Stimulated activated CD4-positive, alpha-beta T cell treated with anti-CD3 and anti-CD28 coated beads, Interleukin-4, amount 100 ng/mL, for 24 hours (primary cell): ENCODE measurements around the gene C6orf52.
"Not testable (repeated sequence)": the region's sequence is repeated elsewhere in the genome, so short reads cannot be mapped to it uniquely, and the experiment has no call there.

ENCODE experiments used
- DNase-seq: peaks from one replicate; pipeline ENCODE4 v3.0.0-alpha.2; 2020

The C6orf52 gene

DNA sequence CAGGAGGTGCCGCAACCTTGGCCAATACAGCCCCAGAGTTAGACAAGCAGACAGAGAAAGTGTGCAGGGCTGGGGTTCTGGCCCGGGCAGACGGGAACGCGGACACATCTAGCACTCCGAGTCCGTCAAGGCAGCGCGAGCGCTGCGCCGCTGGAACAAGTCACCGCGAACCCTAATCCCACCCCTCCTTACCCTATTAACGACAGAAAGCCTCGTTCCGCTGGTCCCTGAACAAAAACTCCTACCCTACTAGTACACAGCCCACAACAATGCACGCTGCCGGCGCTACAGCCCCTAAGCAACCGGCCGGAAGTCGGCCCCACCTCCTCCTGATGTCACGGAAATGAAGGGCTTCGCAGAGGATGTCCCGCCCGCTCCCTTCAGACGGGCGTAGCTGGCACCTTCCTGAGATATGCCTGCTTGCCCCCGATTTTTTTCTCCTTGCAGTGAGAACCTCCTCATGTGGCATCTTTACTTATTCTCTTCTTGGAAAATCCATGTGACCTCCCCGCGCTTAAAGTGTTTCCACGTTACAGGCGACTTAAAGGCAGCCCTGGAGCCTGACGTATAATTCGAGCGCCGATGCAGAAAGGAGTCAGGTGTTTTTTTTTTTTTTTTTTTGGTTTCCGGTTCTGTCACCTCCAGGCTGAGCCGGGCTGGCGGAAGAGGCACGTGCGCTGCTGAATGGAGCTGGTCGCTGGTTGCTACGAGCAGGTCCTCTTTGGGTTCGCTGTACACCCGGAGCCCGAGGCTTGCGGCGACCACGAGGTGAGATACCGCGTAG lies at the start of gene C6orf52, which contains the start of gene PAK1IP1:
C6orf52 (minus strand) TSS at position 315 of the 784 bp plus-strand sequence. CDS start 7,066 bp downstream, outside the sequence.
PAK1IP1 (plus strand) TSS at position 671 of the 784 bp plus-strand sequence; CDS start at position 685, 14 bp downstream.
- DNase-seq, result peak; percentile 93

DNA sequence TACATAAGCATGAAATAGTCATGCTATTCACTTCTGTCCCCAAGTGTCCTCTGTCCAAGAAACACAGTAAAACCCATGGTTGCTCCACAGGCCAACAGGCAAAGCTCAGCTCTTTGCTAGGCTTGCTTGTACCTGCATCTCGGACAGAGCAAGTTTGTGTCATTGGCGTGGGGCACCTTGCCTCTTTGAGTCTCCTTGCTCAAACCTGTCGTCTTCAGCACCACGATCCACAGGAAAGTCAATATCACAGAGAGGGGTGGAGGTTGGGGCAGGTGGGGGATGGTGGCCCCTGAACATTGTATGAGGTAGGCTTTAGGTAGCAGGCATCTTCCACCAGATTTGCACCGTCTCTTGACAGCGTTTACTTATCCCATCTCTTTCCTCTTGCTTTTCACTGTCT lies 49.1 kb upstream of the C6orf52 start:
- no peak for DNase-seq

DNA sequence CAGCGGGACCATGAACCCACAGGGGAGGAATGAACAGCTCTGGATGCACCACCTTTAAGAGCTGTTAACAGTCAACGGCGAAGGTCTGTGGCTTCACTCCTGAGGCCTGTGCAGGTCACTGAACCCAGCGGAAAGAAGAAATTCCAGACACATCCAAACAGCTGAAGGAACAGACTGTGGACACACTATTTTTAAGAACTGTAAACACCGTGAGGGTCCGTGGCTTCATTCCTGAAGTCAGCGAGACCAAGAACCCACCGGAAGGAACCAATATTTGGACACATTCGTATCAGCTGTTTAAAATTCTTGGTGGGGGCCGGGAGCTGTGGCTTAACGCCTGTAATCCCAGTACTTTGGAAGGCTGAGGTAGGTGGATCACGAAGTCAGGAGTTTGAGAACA lies 47.8 kb upstream of the C6orf52 start:
- no peak for DNase-seq

DNA sequence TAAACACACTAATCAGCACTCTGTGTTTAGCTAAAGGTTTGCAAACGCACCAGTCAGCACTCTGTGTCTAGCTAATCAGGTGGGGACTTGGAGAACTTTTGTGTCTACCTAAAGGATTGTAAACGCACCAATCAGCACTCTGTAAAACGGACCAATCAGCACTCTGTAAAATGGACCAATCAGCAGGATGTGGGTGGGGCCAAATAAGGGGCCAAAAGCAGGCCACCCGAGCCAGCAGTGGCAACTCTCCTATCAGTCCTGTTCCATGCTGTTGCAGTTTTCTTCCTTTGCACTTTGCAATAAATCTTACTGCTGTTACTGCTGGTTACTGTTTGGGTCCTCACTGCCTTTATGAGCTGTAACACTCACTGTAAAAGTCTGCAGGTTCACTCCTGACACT lies 47.2 kb upstream of the C6orf52 start:
- not testable (repeated sequence) for DNase-seq

DNA sequence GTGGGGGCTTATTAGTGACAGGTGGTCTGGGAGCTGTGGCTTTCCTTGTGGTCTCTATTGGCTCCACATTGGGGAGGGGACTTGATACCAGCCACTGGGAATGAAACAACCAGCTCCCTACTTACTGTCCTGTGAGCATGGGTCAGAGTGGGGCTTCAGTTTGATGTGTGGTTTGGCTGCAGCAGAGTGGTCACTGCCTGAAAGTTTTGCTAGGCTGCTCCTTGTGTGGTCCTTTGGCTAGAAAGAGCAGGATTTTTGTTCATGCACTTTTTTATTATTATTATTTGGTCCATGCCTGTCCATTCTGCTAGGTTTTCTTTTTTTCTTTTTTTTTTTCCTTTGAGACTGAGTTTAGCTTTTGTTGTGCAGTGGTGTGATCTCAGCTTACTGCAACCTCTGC lies 45.6 kb upstream of the C6orf52 start:
- no peak for DNase-seq

DNA sequence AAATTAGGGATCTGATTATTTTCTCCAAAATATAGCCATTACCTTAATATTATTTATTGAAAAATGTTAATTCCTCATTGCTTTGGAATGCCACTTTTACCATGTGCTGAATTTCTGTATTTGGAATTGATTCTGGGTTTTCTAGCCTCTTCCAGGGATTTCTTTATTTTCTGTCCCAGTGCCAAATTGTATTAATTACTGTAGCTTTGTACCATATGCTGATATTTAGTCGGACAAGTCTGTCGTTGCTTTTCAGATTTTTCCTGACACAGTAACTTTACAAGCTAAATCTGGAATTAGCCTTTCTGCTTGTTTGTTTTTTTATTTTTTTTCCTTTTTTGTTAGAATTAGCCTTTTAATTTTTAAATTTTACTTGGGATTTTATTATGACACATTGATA lies 42.3 kb upstream of the C6orf52 start:
- no peak for DNase-seq

DNA sequence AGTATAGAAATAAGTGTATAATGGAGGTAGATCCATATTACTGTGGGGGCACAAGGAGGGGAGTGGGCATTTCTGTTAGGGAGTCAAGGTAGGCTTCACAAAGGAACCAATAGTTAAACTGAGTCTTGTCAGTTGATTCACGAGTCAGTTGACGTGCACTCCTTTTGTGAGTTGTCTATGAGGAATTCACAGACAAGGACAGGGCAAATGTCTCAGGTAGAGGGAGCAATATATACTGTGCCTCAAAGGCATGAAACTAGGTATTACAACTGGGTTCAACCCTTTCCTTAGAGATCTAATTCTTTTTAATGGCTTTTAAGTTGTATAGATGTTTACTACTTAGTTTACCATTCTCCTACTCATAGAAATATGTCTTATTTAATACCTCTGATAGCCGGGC lies 39.4 kb upstream of the C6orf52 start:
- no peak for DNase-seq

DNA sequence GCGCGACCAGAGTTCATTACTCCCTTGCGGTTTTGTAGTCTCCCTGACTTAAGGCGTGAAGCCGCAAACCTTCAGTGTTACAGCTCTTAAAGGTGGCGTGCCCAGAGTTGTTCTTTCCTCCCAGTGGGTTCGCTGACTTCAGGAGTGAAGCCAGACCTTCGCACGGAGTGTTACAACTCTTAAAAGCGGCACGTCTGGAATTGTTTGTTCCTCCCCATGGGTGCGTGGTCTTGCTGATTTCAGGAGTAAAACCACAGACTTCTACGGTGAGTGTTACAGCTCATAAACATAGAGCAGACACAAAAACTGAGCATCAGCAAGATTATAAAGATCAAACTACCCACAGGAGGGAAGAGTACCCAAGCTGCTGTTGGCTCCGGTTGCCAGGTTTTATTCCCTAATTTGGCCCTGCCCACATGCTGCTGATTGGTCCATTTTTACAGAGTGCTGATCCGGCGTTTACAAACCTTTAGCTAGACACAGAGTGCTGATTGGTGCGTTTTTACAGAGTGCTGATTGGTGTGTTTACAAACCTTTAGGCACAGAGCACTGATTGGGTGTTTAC lies 38.8 kb upstream of the C6orf52 start:
- DNase-seq, result no peak

DNA sequence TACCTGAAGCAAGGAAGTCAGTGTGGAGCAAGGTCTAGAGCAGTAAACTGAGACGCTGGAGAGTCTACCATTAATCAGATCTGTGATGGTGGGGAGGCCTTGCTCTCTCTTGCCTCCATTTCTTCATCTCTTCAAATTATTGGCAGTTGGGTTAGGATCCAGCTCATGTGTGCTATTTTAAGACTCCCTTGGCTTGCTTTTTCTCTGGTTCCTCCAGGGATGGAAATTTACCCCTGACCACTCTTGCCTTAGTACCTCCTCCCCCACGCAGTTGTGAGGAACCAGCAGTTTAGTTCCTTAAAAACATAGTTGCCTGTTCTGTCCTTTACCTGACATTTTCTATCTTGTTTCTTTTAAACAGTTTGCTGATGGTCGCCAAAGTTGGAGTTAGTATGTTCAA lies 35.8 kb upstream of the C6orf52 start:
- no peak for DNase-seq

DNA sequence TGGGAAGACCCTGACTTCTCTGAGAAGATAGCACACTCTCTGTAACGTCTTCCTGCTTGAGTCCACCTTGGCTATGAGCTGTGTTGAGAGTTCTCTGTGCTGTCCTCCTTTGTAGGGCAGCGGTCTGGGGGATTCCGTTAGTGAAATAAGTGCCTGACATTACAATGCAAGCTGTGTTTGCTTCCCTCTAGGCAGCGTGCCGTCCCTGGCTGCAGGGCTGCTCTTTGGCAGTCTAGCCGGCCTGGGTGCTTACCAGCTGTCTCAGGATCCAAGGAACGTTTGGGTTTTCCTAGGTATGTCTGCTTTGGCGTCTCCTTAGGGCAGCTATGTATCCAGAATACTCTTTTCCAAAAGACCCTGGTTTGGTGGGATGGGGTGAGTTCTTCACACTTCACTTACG lies 31.3 kb upstream of the C6orf52 start:
- DNase-seq, result no peak

DNA sequence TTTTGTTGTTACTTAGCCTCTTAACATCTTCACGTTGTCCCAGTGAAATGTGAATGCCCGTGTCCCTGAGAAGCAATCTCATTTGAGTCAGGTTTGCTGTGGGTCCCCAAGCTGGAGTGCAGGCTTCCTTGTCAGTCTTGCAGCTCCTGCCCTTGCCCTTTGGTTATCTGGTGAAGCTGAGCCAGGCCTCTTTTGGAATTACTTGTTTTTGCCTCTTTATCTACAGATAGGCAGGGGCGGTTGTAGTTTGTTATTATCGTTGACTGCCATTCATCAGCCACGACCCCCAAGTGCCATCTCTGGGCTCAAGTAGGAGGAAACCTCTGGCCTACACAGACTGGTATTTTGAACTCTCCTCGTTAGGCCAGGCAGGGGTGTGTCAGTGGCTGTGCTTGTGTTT lies 30.6 kb upstream of the C6orf52 start:
- DNase-seq, result no peak

DNA sequence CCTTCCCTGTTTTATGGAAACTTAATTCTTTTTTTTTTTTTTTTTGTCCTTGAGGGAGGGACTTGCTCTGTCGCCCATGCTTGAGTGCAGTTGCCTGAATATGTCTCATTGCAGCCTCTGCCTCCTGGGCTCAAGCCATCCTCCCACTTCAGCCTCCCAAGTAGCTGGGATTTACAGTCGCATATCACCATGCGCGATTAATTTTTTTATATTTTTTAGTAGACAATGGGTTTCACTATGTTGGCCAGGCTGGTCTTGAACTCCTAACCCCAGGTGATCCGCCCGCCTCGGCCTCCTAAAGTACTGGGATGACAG lies 29.1 kb upstream of the C6orf52 start:
- no peak for DNase-seq

DNA sequence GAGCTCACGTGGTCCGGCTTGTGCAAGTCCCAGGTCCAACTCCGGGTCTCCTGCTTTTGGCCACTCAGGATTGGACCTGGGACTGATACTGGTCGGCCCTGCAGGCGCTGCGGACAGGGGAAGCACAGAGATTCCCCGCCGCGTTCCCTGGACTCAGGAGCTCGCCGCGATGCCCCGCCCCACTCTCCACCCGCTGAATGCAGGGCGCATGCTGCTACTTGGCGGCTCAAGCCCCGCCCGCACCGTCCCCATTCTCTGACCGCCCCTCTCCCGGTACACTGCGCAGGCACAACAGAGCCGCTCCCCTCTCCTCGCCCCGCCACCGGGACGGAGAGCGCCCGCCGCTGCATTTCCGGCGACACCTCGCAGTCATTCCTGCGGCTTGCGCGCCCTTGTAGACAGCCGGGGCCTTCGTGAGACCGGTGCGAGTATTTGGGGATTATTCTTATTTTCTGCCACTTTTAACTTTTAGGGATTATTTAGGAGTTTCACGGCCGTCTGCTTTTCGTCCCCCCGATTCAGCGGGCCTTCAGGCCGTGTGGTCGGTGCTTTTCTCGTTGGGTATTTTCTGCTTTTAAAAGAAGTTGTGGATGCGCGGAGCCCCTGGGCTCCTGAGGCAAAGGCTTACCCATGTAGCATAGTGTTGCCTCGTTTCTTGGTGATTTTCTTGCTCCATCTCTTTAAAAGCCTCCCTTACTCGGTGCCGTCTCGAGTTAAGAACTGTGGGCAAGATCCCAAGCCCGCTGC lies 28.6 kb upstream of the C6orf52 start, which contains the start of gene TMEM14C:
TMEM14C (plus strand) TSS at position 251 of the 747 bp plus-strand sequence. CDS start 1,544 bp downstream, outside the sequence.
- peak; percentile 89 for DNase-seq

DNA sequence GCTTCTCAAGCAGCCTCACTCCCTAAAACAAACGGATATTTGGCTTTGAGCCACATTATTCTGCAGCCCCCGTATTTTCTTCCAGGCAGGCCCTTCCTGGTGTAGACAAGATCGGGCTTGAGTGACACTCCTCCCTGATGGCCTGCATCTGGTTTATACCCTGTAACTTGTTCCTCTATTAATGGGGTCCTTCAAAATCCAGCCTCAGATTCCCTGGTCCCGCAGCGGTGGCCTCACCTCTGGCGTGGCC lies 28.1 kb upstream of the C6orf52 start:
- DNase-seq, result no peak

DNA sequence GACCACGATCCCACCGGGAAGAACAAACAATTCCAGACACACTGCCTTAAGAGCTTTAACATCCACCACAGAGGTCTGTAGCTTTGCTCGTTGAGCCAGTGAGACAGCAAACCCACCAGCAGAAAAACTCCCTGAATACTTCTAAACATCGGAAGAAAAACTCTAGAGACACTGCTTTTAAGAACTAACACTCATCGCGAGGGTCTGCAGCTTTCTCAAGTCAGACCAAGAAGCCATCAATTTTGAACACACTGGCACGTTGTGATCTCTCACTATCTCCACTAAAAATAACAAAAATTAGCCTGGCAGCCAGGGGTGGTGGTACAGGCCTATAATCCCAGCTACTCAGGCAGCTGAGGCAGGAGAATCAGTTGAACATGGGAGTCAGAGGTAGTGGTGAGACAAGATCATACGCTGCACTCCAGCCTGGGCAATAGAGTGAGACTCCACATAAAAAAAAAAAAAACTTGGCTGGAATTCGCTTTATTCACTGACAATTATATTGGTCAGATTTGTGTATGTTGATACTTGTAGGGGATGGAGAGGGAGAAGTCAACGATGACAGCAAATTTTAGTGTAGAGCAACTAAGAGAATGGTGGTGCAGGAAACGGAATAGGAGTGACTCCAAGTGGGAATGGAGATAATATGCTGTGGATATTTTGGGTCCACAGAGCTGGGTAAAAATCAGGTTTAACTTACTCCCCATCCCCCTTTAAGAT lies 27.6 kb upstream of the C6orf52 start:
- DNase-seq, result no peak

DNA sequence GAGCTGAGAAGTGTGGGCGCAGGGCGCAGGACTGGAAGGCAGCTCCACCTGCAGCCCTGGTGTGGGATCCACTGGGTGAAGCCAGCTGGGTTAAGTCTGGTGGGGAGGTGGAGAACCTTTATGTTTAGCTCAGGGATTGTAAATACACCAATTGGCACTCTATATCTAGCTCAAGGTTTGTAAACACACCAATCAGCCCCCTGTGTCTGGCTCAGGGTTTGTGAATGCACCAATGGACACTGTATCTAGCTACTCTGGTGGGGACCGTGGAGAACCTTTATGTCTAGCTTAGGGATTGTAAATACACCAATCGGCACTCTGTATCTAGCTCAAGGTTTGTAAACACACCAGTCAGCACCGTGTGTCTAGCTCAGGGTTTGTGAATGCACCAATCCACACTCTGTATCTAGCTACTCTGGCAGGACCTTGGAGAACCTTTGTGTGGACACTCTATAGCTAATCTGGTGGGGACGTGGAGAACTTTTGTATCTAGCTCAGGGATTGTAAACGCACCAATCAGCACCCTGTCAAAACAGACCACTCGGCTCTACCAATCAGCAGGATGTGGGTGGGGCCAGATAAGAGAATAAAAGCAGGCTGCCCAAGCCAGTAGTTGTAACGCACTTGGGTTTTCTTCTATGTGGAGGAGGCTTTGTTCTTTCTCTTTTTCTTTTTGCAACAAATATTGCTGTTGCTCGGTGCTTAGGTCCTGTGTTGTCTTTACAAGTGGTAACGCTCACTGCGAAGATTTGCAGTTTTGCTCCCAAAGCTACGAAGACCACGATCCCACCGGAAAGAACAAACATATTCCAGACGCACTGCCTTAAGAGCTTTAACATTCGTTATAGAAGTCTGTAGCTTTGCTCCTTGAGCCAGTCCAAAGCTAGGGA lies 26.8 kb upstream of the C6orf52 start:
- not testable (repeated sequence) for DNase-seq

DNA sequence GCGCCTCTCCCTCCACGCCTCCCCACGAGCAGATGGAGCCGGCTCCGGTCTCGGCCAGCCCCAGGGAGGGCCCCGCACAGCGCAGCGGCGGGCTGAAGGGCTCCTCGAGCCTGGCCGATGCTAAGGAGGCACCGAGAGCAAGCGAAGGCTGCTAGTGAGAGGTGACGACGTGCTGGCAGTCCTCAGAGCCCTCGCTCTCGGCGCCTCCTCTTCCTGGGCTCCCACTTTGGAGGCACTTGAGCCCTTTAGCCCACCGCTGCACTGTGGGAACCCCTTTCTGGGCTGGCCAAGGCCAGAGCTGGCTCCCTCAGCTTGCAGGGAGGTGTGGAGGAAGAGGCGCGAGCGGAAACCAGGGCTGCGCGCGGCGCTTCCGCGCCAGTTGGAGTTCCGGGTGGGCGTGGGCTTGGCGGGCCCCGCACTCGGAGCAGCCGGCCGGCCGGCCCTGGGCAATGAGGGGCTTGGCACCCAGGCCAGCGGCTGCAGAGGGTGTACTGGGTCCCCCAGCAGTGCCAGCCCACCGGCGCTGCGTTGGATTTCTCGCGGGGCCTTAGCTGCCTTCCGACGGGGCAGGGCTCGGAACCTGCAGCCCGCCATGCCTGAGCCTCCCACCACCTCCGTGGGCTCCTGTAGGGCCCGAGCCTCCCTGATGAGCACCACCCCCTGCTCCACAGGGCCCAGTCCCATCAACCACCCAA lies 26.0 kb upstream of the C6orf52 start:
- DNase-seq, result peak; percentile 54

DNA sequence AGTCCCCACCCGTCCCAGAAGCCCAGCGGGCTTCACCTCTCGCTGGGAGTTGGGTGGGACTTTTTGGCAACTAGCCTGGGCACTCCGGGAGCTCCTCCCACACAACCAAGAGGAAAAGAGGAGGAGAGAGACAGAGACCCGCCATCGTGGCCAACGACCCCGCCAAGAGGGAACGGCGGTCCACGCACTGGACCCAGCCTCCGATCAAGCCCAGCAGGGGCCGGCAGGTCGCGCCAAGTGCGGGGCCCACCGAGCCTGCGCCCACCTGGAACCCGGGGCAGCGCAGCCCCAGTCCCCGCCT lies 25.5 kb upstream of the C6orf52 start:
- no peak for DNase-seq

DNA sequence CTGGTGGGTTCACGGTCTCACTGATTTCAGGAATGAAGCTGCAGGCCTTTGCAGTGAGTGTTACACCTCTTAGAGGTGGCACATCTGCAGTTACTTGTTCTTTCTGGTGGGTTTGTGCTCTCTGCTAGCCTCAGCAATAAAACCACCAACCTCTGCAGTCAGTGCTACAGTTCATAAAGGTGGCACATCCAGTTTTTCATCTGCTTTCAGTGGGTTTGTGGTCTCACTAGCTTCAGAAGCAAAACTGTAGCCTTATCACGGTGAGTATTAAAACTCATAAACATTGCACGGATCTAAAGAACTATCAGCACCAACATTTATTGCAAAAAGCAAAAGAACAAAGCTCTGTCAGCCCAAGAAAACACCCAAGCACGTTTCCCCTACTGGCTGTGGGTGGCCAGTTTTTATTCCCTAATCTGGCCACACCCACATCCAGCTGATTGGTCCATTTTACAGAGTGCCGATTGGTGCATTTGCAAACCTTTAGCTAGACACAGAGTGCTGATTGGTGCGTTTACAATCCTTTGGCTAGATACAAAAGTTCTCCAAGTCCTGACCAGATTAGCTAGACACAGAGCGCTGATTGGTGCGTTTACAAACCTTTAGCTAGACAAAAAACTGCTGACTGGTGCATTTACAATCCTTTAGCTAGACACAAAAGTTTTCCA lies 25.0 kb upstream of the C6orf52 start:
- peak; percentile 47 for DNase-seq

DNA sequence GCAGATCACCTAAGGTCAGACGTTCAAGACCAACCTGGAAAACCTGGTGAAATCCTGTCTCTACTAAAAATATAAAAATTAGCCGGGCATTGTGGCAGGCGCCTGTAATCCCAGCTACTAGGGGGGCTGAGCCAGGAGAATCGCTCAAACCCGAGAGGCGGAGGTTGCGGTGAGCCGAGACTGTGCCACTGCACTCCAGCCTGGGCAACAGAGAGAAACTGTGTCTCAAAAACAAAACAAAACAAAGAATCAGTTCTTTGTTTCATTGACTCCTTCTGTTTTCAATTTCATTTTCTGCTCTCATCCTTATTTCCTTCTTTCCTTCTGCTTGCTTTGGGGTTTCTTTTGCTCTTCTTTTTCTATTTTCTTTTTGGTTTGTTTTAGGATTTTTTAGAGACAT lies 19.5 kb upstream of the C6orf52 start:
- DNase-seq, result no peak

DNA sequence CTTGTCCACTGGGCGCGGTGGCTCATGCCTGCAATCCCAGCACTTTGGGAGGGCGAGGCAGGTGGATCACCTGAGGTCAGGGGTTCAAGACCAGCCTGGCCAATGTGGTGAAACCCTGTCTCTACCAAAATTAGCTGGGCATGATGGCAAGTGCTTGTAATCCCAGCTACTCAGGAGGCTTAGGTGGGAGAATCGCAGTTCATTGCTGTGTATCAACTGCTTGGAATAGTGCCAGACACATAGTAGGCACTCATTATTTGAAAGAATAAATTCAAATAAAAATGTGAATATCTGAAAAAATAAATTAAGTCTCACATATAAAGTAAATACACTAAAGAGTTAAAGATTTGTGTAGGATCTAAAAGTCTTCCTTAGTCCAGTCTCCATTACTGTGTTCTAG lies 2.2 kb upstream of the C6orf52 start:
- no peak for DNase-seq
